ENCODE measurements around the gene KCTD3.

GRCh38 chr1:215530401-215530984 lies 36.6 kb upstream of the KCTD3 start:
- no peak for TF ChIP-seq CTCF (IDR thresholded peaks at IDR 0.05)
- TF ChIP-seq POLR2A (IDR thresholded peaks at IDR 0.05): no peak

Measured in heart left ventricle (tissue), 13 donors.